GM12878 (cell line): ENCODE measurements around the gene SARDH. TPM values are rescaled to one million over a fixed set of nuclear protein-coding genes. Genes with fewer than 3 reads are reported as not detected.
A peak's percentile ranks its signal among the peaks of the same experiment; 100 is the strongest.

Source experiments
- ATF3 ChIP-seq: IDR thresholded peaks from 2 replicates; pipeline ENCODE4 v1.6.1; 2011; ENCODE audit warnings: low read depth, mild to moderate bottlenecking, low read length, moderate library complexity, borderline replicate concordance; ENCODE audit errors: extremely low read depth
- BCL11A ChIP-seq: IDR thresholded peaks from 2 replicates; pipeline ENCODE4 v1.6.1; 2011; ENCODE audit warnings: low read depth, low read length
- CBX5 ChIP-seq: sonication (generic); IDR thresholded peaks from 2 replicates; pipeline ENCODE4 v1.6.1; 2016; ENCODE audit warnings: low read depth, moderate library complexity, mild to moderate bottlenecking, inconsistent platforms
- EP300 ChIP-seq, 2 experiments: fragments of 150-350 bp in 1 of 2; IDR thresholded peaks; 2 replicates each; pipeline ENCODE4 v1.6.1; 2011 to 2012; ENCODE audit warnings: low read depth in 2 of 2, low read length in 2 of 2, borderline replicate concordance in 1 of 2, improper control_type of control experiment in 1 of 2, inconsistent platforms in 1 of 2; ENCODE audit not compliant: control insufficient read depth in 1 of 2
- FOXK2 ChIP-seq: fragments of 450-650 bp; IDR thresholded peaks from 2 replicates; pipeline ENCODE4 v1.6.1; 2017; ENCODE audit warnings: mild to moderate bottlenecking, moderate library complexity
- MEF2A ChIP-seq: IDR thresholded peaks from 2 replicates; pipeline ENCODE4 v1.6.1; 2011; ENCODE audit warnings: low read depth, mild to moderate bottlenecking, low read length, moderate library complexity; ENCODE audit not compliant: insufficient read depth
- MYC ChIP-seq: IDR thresholded peaks from 2 replicates; pipeline ENCODE4 v1.6.1; 2011; ENCODE audit warnings: mild to moderate bottlenecking, low read length, moderate library complexity, inconsistent platforms; ENCODE audit not compliant: insufficient read depth, insufficient replicate concordance, insufficient read length, severe bottlenecking
- PAX8 ChIP-seq: fragments of 450-650 bp; IDR thresholded peaks from 2 replicates; pipeline ENCODE4 v1.6.1; 2017; ENCODE audit warnings: mild to moderate bottlenecking, moderate library complexity
- POLR2AphosphoS2 ChIP-seq: IDR thresholded peaks from 2 replicates; pipeline ENCODE4 v1.6.1; 2011; ENCODE audit warnings: low read depth, mild to moderate bottlenecking, low read length, improper control_type of control experiment, moderate library complexity
- RUNX3 ChIP-seq: IDR thresholded peaks from 2 replicates; pipeline ENCODE4 v1.6.1; 2012; ENCODE audit warnings: low read length, inconsistent platforms
- SMAD1 ChIP-seq: fragments of 450-650 bp; IDR thresholded peaks from 2 replicates; pipeline ENCODE4 v1.6.1; 2018; ENCODE audit warnings: mild to moderate bottlenecking, low read depth; ENCODE audit not compliant: partially characterized antibody
- SREBF1 ChIP-seq: IDR thresholded peaks from 2 replicates; pipeline ENCODE4 v1.6.1; 2012; ENCODE audit warnings: mild to moderate bottlenecking, low read length
- TARDBP ChIP-seq: IDR thresholded peaks from 2 replicates; pipeline ENCODE4 v1.6.1; 2016; ENCODE audit warnings: borderline replicate concordance
- USF1 ChIP-seq: IDR thresholded peaks from 2 replicates; pipeline ENCODE4 v1.6.1; 2011; ENCODE audit warnings: borderline replicate concordance, low read depth, mild to moderate bottlenecking, moderate library complexity, mixed read lengths, low read length; ENCODE audit not compliant: insufficient read depth; ENCODE audit errors: extremely low read length
- YBX1 ChIP-seq: fragments of 450-650 bp; IDR thresholded peaks from 2 replicates; pipeline ENCODE4 v1.6.1; 2016; ENCODE audit warnings: antibody characterized with exemption
- polyA plus RNA-seq, 11 experiments: library from polyadenylated mRNA; depleted of rRNA in 4 of 11; unstranded in 6 of 11; stranded (reverse) in 5 of 11; fragments of >200 nt; fragmentation: Nextera tagmentation in 4 of 11; fragmentation: Illumina TruSeq in 1 of 11; extraction: Ambion mirVana in 4 of 11; extraction: Trizol in 1 of 11; gene quantifications; 1 replicate in 1 of 11; 2 replicates in 10 of 11; pipeline versions ENCODE4 v1.2.1 to v1.2.3, GENCODE V29; 2011 to 2016; ENCODE audit warnings: inconsistent platforms in 2 of 11, missing spikeins in 2 of 11, low read depth in 1 of 11
- total RNA-seq, 4 experiments: library from RNA; depleted of rRNA in 3 of 4; stranded (reverse); fragments of >200 nt in 3 of 4; fragmentation: Illumina TruSeq in 1 of 4; extraction: Trizol in 1 of 4; gene quantifications; 2 replicates each; pipeline versions ENCODE4 v1.2.1 to v1.2.3, GENCODE V29; 2013 to 2021

SARDH gene
- total and polyA plus RNA-seq, 10 of the 15 experiments (the other 5 are each of a cell fraction or from before 2014, with no cell fraction given) = 0.03 to 0.15 (median 0.10) TPM; not detected in 6

GRCh38 chr9:133786371-133786753 lies 48.2 kb upstream of the SARDH start (continued):
- 0 out of 4 replicates have a peak, but pooled peaks of 1 of the 2 experiments have one; percentile 49 for TF ChIP-seq EP300 (IDR thresholded peaks at IDR 0.05; ENCODE audit: borderline replicate concordance in 1 of 2, control insufficient read depth in 1 of 2, low read depth in 2 of 2, low read length in 2 of 2)
- no peak for TF ChIP-seq CBX5
- peak; percentile 48 for TF ChIP-seq MYC
- TF ChIP-seq FOXK2 = no peak
- TF ChIP-seq BCL11A = 0 out of 2 replicates have a peak, but pooled peaks have one; percentile 43
- no peak for TF ChIP-seq SMAD1
- TF ChIP-seq MEF2A = peak; percentile 82
- TF ChIP-seq PAX8 = no peak
- TF ChIP-seq POLR2AphosphoS2 = no peak
- TF ChIP-seq SREBF1 = no peak
- no peak for TF ChIP-seq TARDBP
- TF ChIP-seq ATF3 = no peak
- TF ChIP-seq RUNX3 = peak; percentile 89
- no peak for TF ChIP-seq YBX1
- TF ChIP-seq USF1 = no peak
